Sciatic nerve (tissue), 2 donors: ENCODE data around the gene NEMP2. TPM values are rescaled to one million over a fixed set of nuclear protein-coding genes. Genes with fewer than 3 reads are reported as not detected.
"Not testable (repeated sequence)": the region's sequence is repeated elsewhere in the genome, so short reads cannot be mapped to it uniquely, and the experiment has no call there.

Experiments
- ATAC-seq: fragments of 200-7000 bp; cut with Tn5 transposase; one replicate; pipeline ENCODE4 v1.9.1; 2020; ENCODE audit warnings: mild to moderate bottlenecking, moderate library complexity
- DNase-seq: peaks from one replicate; pipeline ENCODE4 v3.0.0-alpha.2; 2020; ENCODE audit warnings: low spot score
- intact Hi-C: fragments of 100-400 bp; cut with DNase I; formaldehyde crosslinking; loops from one replicate; pipeline ENCODE4 v1.14.2; 2022
- total RNA-seq: library from RNA; stranded (reverse); fragmentation: NEBNext Ultra II Directional; extraction: Animal tissue kit (Norgen Biotek cat#: 25700); gene quantifications from one replicate; pipeline ENCODE4 v1.2.1, GENCODE V29; 2021
- donor health status: DM: no; HTN: no; CAD: no.
- donor health status: DM: no; HTN: no; CAD: no.

NEMP2 gene
- total RNA-seq, 1 donor from 2014 or later = 5.6 TPM

DNA sequence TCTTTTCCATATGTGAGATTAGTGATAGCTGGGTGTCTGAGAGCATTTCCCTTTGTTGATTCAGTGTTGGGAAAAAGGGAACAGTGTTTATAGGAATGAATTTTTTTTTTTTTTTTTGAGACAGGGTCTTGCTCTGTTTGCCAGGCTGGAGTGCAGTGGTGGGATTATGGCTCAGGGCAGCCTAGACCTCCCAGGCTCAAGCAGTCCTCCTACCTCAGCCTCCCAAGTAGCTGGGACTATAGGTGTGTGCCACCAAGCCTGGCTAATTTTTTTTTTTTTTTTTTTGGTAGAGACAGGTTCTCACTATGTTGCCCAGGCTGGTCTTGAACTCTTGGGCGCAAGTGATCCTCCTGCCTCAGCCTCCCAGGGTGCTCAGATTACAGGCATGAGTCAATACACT lies 66.2 kb downstream of the NEMP2 start:
- ATAC-seq, DNase-seq, intact Hi-C loops: not testable (repeated sequence)

DNA sequence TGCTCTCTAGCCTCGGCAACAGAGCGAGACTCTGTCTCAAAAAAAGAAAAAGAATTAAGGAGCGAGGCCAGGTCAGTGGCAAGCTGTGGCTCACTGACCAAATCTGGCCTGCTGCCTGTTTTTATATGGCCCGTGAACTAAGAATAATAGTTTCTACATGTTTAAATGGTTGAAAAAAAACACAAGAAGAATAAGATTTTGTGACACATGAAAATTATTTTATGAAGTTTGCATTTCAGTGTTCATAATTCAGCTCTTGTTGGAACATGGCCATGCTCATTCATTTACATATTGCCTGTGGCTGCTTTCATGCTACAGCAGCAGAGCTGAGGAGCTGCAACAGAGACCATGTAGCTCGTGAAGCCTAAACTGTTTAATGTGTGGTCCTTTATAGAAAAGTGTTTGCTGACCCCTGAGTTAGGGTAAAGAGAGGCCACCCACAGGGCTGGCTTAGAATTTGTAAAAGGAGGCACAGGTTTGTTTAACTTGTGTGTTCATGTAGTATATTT lies 66.9 kb downstream of the NEMP2 start:
- no peak for ATAC-seq
- no peak for DNase-seq
- intact Hi-C loops = no loop called here

DNA sequence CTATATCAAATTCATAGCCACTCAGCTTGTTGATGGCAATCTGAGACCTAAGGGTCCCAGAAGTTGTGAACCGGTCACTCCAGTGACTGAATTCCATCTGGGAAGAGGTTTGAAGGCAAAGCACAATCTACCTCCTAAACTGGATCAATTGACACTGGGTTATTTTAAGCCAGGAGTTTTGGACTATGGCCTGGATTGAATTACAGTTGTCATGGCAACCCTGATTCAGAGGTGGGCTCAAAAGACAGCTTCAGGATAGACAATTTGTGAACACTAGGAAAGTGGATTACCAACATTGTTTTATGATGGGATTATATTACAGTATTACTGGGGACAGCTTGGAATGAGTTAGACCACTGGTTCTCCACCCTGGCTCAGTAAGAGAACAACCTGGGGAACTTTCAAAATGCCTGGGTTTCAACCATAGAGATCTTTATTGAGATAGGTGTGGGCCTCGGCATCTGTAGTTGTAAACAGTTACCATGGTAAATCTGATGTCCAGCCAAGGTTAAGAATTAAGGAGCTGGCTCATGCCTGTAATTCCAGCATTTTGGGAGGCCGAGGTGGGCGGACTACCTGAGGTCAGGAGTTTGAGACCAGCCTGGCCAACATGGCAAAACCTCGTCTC lies 67.6 kb downstream of the NEMP2 start:
- DNase-seq (no peak), ATAC-seq (peak; percentile 17)
- intact Hi-C loops = no loop called here

DNA sequence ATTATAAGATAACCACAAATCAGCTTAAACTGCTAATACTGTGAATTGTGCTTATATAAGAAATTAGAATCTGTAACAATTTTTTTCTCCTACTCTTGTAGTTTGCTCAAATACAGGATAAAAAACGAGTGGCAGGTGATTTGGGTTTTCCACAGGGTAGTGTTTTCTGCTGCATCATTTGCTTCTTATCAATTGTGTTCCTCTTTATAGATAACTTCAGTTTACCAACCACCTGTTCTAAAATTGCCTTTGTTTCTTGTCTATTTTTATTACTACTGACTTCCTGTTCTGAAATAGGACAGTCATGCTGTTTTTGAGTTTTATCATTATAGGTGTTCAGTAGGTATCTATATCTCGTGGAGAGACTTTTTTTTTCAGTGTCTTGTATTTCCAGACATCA lies 69.5 kb downstream of the NEMP2 start:
- DNase-seq = no peak
- no peak for ATAC-seq
- intact Hi-C loops = no loop called here

DNA sequence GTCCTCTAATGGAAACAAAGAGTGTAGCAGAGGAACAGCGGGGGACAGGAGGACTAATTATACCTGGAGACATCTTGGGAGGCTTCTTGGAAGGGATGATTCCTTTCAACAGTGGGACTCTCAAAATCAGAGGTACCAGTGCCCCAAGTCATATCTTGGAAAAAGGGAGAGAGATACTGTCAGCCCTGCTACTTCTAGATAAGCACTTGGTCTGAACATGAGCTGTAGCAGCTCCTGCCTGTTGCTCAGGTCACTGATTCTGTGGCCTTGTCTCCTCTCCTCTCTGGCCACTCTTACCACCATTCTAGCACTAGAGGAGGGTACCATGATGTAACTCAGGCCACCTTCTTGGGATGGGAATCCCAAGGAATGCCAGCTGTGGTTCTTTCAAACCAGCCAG lies 71.9 kb downstream of the NEMP2 start:
- ATAC-seq = no peak
- intact Hi-C loops = no loop called here
- DNase-seq = no peak

DNA sequence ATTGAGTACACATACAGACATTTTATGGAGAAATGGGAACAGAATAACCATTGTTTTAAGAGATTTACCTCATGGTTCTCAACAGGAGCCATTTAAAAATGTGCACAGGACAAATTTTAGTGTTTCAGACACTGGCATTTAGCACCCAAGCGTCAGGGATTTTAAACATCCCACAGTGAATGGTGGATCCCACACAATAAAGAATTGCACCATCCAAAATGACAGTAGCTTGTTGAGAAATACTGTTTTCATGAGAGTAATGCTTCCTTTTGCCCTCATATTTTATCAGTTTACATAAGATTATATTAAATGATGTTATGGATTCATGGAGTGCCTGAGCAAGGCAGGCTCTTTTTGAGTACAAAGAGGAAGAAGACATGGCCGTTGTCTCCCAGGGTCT lies 72.3 kb downstream of the NEMP2 start:
- no peak for DNase-seq
- no peak for ATAC-seq
- intact Hi-C loops = no loop called here

DNA sequence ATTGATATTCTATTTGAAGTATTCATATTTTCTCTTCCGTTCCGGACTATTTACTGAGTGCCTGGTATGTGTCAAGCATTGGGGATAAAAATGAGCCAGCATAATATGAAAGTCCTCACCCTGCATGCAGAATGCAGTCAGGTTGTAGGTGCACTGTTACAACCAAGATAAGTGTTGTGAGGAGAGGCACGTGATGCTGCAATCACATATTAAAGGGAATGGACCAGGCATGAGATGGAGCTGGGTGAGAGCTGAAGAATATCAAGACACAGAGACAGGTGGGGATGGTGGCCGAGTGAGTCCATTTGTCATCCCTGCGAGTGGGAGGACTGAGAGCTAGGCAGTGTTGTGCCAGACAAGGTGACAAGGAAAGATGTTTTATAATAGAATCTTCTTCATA lies 74.0 kb downstream of the NEMP2 start:
- DNase-seq (no peak), ATAC-seq (no peak)
- intact Hi-C loops = no loop called here

DNA sequence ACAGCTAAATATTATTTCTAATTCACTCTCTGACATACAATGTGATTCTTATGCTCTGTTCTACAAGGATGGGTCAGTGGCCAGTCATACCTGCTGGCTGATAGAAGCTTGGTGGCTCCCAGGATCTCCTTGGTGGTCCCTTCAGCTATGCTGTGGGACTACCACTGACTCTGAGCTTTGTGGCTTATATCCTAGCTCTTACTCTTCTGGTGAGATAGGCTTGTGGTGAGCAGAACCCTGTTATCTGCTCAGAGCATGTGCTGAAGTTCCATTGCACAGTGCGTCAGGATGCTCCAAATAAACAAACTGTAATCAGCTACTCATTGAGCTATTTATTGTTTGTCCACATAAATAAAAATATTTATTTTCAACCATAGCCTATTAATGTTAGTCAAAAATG lies 74.6 kb downstream of the NEMP2 start:
- intact Hi-C loops = no loop called here
- no peak for DNase-seq
- ATAC-seq = peak; percentile 18

DNA sequence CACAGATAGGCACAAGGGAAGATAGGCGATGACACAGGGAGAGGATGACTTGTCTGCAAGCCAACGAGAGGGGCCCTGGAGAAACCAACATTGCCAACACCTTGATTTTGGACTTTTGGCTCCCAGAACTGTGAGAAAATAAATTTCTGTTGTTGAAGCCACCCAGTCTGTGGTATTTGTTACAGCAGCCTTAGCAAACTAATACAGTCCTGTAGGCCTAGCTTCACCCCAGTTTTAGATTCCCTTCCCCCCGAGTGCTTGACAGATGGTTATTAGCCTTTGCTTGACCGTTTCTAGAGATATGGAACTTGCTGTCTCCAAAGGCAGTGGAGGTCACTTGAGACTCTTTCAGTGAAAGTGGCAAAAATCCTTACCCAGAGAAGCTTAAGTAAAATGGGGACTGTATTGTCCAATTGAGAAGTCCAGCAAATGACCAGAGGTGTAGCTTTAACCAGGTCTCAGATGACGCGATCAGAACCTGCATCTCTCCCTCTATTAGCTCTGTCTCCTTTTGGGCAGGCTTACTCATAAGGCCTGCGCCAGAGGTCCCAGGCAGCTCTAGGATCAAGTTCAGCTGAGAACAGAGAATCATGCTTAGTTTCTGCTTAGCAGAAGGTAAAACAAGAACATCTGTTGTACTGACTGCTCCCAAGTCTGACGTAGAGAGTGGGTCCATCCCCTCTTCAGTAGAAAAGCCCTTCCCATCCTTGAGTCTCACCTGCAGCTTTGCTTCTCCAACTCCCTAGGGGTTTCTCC lies 76.0 kb downstream of the NEMP2 start:
- ATAC-seq = no peak
- intact Hi-C loops = no loop called here
- DNase-seq = no peak

DNA sequence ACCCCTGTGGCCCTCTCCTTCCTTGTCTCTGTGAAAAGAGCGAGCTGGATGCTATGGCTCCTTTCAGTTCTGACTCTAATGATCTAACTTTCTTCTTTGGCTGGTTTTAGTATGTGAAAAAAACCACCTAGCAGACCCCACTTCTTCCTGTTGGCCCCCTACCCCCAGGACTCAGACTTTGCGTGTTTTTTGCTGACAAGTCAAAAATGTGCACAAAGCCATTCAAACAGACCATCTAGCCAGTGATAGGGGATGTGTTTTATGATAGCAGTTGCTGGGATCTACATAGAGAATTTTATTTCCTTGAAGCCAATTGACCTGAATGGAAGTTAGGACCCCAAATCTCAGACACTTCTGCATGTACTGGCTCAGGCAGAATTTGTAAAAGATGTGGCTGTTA lies 77.3 kb downstream of the NEMP2 start:
- ATAC-seq (no peak), DNase-seq (no peak)
- intact Hi-C loops = no loop called here

DNA sequence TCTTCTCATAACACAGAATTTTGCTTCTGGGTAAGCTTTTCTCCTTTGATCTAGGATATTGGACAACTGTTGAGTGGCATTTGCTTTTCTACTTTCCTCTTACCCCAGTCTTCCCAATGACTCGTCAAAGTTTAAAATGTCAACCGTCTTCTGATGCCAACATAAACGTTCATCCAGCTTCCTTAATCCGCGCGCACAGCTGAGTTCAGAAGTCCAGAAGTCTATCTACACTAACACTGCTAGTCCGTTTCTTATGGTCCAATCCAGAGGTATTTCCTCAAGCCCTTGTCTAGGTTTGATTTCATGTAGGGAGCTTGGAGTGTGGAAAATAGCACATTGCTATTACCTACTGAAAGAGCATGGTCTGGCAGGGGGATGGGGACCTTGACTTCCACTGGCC lies 77.7 kb downstream of the NEMP2 start:
- DNase-seq (no peak), ATAC-seq (no peak)
- intact Hi-C loops = no loop called here

DNA sequence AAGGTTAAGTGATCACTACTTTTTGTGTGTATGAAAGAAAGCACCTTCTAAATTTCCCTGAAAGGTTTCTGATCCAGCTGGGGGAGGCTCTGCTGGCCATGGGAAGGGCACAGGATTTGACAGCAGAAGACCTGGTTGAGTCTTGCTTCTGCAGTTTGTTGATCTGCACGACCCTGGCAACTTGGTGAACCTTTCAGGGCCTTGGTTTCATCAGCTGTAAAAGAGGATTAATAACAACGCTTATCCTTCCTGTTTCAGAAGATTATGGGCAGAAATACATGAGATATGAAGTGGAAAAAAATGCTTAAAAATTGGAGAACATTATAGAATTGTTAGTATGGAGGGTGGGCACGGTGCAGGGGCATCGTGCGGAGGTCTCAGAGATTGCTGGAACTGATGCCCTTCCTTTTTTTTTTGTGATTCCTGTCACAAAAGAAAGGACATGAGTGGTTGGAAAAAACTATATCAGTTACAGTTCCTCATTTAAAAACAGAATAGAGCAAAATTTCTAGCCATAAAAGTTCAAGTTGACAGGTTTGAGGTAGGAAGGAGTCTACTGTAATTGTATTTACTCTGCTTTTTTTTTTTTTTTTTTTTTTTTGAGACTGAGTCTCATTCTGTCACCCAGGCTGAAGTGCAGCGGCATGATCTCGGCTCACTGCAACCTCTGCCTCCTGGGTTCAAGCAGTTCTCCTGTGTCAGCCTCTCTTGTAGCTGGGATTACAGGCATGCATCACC lies 79.0 kb downstream of the NEMP2 start:
- DNase-seq (no peak), ATAC-seq (no peak)
- intact Hi-C loops = no loop called here

DNA sequence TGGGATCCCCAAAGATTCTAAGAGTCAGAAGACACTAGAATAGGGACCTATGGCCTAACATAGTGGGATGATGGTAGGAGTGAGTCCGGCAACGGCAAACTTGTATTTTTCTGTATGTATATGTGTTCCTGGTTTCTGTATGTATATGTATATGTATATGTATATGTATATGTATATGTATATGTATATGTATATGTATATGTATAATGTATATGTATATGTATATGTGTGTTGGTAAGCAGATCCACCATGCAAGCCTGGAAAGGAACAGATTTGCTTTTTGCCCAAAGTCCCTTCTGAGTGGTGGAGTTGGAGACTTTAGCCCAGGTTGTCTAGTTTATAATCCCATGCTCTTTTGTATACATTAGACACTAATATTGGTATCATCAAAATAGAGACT lies 79.7 kb downstream of the NEMP2 start:
- DNase-seq = no peak
- no peak for ATAC-seq
- intact Hi-C loops = no loop called here

Other genes with a start within 250 kb of the NEMP2 start
- gene HIBCH, start 214.9 kb downstream of the NEMP2 start, total RNA-seq = 41.5 TPM
- gene INPP1, start 191.1 kb downstream of the NEMP2 start, total RNA-seq = 31.7 TPM
- 47.5 TPM for gene MFSD6, start 126.4 kb downstream of the NEMP2 start, total RNA-seq
- 95.7 TPM for gene NAB1, start 114.4 kb upstream of the NEMP2 start, total RNA-seq